ENCODE results near the gene DNAJC21. TPM values are rescaled to one million over a fixed set of nuclear protein-coding genes. Genes with fewer than 3 reads are reported as not detected.

DNAJC21 gene
- total RNA-seq (2014; rRNA removed; shearing (Covaris generic)) = 19.6 and 20.1 TPM in 2 replicates

GRCh38 chr5:34929134-34929719, at the start of gene DNAJC21:
DNAJC21 (plus strand) TSS chr5:34929559; CDS start chr5:34929820, 261 bp downstream.
- DNase-seq (ENCODE audit: low spot score) = peak; percentile 98

- no peak for DNase-seq (ENCODE audit: low spot score)
Observed at GRCh38 chr5:34881246-34881645, 48.1 kb upstream of the DNAJC21 start.

GRCh38 chr5:34886392-34887119, 42.8 kb upstream of the DNAJC21 start:
- DNase-seq (ENCODE audit: low spot score) = no peak

GRCh38 chr5:34889394-34889793, 40.0 kb upstream of the DNAJC21 start:
- DNase-seq (ENCODE audit: low spot score) = no peak

- no peak for DNase-seq (ENCODE audit: low spot score)
Observed at GRCh38 chr5:34891981-34892380, 37.4 kb upstream of the DNAJC21 start.

GRCh38 chr5:34892414-34892813, 36.9 kb upstream of the DNAJC21 start:
- no peak for DNase-seq (ENCODE audit: low spot score)

GRCh38 chr5:34894716-34895115, 34.6 kb upstream of the DNAJC21 start:
- no peak for DNase-seq (ENCODE audit: low spot score)

- no peak for DNase-seq (ENCODE audit: low spot score)
Observed at GRCh38 chr5:34895641-34896419, 33.5 kb upstream of the DNAJC21 start.

- no peak for DNase-seq (ENCODE audit: low spot score)
Observed at GRCh38 chr5:34897646-34898045, 31.7 kb upstream of the DNAJC21 start.

- peak; percentile 86 for DNase-seq (ENCODE audit: low spot score)
Observed at GRCh38 chr5:34898258-34898895, 31.0 kb upstream of the DNAJC21 start.

- DNase-seq (ENCODE audit: low spot score) = no peak
Observed at GRCh38 chr5:34899066-34899465, 30.3 kb upstream of the DNAJC21 start.

GRCh38 chr5:34900652-34901051, 28.7 kb upstream of the DNAJC21 start:
- DNase-seq (ENCODE audit: low spot score) = no peak

- no peak for DNase-seq (ENCODE audit: low spot score)
Observed at GRCh38 chr5:34903260-34903659, 26.1 kb upstream of the DNAJC21 start.

GRCh38 chr5:34905564-34905963, 23.8 kb upstream of the DNAJC21 start:
- DNase-seq (ENCODE audit: low spot score) = peak; percentile 33

GRCh38 chr5:34913072-34913471, 16.3 kb upstream of the DNAJC21 start:
- no peak for DNase-seq (ENCODE audit: low spot score)

GRCh38 chr5:34914671-34915138, 14.7 kb upstream of the DNAJC21 start:
- no peak for DNase-seq (ENCODE audit: low spot score)

GRCh38 chr5:34915139-34915855, 14.1 kb upstream of the DNAJC21 start, which contains the start of the genes BRIX1 and RAD1:
BRIX1 (plus strand) TSS chr5:34915711; CDS start chr5:34915739, 28 bp downstream.
RAD1 (minus strand) TSS chr5:34915504; CDS start chr5:34914892, 612 bp downstream.
- peak; percentile 99 for DNase-seq (ENCODE audit: low spot score)

GRCh38 chr5:34915856-34916192, 13.5 kb upstream of the DNAJC21 start:
- no peak for DNase-seq (ENCODE audit: low spot score)

GRCh38 chr5:34916518-34916917, 12.8 kb upstream of the DNAJC21 start:
- peak; percentile 45 for DNase-seq (ENCODE audit: low spot score)

- no peak for DNase-seq (ENCODE audit: low spot score)
Observed at GRCh38 chr5:34918025-34918424, 11.3 kb upstream of the DNAJC21 start.

- DNase-seq (ENCODE audit: low spot score) = no peak
Observed at GRCh38 chr5:34919077-34919476, 10.3 kb upstream of the DNAJC21 start.
